Sigmoid colon (tissue), 7 donors: ENCODE measurements around the gene HLA-F. TPM values are rescaled to one million over a fixed set of nuclear protein-coding genes. Genes with fewer than 3 reads are reported as not detected.

ENCODE experiments used
- DNase-seq: peaks from one replicate; pipeline ENCODE4 v3.0.0-alpha.2; 2019
- H3K27ac ChIP-seq, 4 donors: fragments of 200-600 bp; sonication (generic); one replicate each; pipeline ENCODE4 v1.5.1; 2016 to 2019; ENCODE audit warnings: mild to moderate bottlenecking in 1 of 4
- H3K27me3 ChIP-seq, 3 donors: fragments of 200-600 bp; sonication (generic); one replicate each; pipeline ENCODE4 v1.5.1; 2019; ENCODE audit warnings: mild to moderate bottlenecking in 1 of 3
- H3K36me3 ChIP-seq, 4 donors: fragments of 200-600 bp; sonication (generic); one replicate each; pipeline ENCODE4 v1.5.1; 2016 to 2019
- H3K4me1 ChIP-seq, 4 donors: fragments of 200-600 bp; sonication (generic); one replicate each; pipeline ENCODE4 v1.5.1; 2017 to 2019
- H3K4me3 ChIP-seq, 4 donors: fragments of 200-600 bp; sonication (generic); one replicate each; pipeline ENCODE4 v1.5.1; 2017 to 2019; ENCODE audit warnings: mild to moderate bottlenecking in 2 of 4, moderate library complexity in 1 of 4
- H3K9me3 ChIP-seq, 4 donors: fragments of 200-600 bp in 3 of 4; sonication (generic) in 3 of 4; one replicate each; pipeline versions ENCODE4 v1.5.1 to v1.6.1; 2013 to 2019
- EP300 ChIP-seq, 4 donors: sonication (generic); formaldehyde crosslinking; IDR thresholded peaks; one replicate each; pipeline ENCODE4 v1.6.1; 2017; ENCODE audit warnings: antibody characterized with exemption in 4 of 4
- POLR2A ChIP-seq, 2 donors: fragments of 450-650 bp; IDR thresholded peaks; one replicate each; pipeline ENCODE4 v1.6.1; 2016; ENCODE audit warnings: antibody characterized with exemption in 2 of 2, mild to moderate bottlenecking in 2 of 2, moderate library complexity in 2 of 2
- POLR2AphosphoS5 ChIP-seq, 4 donors: sonication (generic); formaldehyde crosslinking; IDR thresholded peaks; one replicate each; pipeline ENCODE4 v1.6.1; 2017; ENCODE audit warnings: antibody characterized with exemption in 4 of 4
- WGBS, 2 donors: extraction: QIAGEN DNeasy Blood & Tissue Kit; methylation state at CpG; one replicate each; pipeline ENCODE4 v1.1.7; 2013; 5-methylcytosine and 5-hydroxymethylcytosine counted together
- intact Hi-C: fragments of 100-400 bp; cut with DNase I; formaldehyde crosslinking; loops from one replicate; pipeline ENCODE4 v1.15.1; 2023
- polyA plus RNA-seq, 3 donors: library from polyadenylated mRNA; stranded (reverse); fragments of 200-250 nt; gene quantifications; one replicate each; pipeline ENCODE4 v1.2.3, GENCODE V29; 2013
- total RNA-seq, 4 donors: library from RNA; depleted of rRNA; stranded (reverse); fragments of >200 nt; gene quantifications; one replicate each; pipeline ENCODE4 v1.1.0, GENCODE V29; 2016
- TF ChIP-seq, protein P1 (sequence below), 4 experiments: fragments of 450-650 bp in 3 of 4; fragments of 200-600 bp in 1 of 4; IDR thresholded peaks; one replicate each; pipeline ENCODE4 v1.5.1; 2016 to 2019; ENCODE audit warnings: antibody characterized with exemption in 4 of 4, mild to moderate bottlenecking in 3 of 4, moderate library complexity in 2 of 4
- donor health status: healthy with polysubstance abuse.
- donor health status: Bipolar disorder and iron deficiency.
- donor health status: healthy.

HLA-F gene
- total and polyA plus RNA-seq, 7 donors, result 33.4 to 504 (median 43.2) TPM

DNA sequence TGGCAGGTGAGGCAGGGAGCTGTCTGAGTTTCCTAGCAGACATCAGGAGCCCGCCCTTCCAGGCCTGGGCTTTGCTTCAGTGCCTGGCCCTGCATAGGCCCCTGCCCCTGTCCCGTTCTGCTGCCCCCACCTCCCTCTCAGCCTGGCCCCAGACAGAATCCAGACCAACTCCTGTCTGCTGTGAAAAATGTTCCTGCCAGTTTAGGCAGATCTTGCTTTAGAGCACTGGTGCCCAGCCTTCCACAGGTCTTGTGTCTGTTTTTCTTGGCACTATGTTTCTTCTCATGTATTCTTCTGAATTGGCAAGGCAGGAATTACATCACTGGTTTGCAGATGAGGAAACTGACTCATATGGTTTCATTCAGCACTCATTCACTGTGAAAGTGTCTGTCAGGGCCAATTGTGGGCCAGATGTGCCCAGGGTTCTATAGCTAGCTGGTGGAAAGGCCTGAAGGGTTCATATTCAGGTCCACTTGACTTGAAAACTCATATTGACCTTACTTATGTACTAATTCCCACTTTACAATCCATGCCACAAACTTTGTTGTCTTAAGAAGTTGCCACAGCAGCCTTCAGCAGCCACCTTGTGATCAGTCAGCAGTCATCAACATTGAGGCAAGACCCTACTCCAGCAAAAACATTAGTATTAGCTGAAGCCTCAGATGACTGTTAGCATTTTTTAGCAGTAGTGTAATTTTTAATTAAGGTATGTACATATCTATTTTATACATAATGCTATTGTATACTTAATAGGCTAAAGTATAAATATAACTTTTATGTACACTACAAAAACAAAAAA lies 40.5 kb downstream of the HLA-F start:
- H3K36me3 ChIP-seq, result no peaks in the 10 kb centered on the region
- no peak overlapping the region for H3K4me3 ChIP-seq
- TF ChIP-seq EP300 (IDR thresholded peaks at IDR 0.05), result no peak
- intact Hi-C loops, result no loop called here
- H3K27ac ChIP-seq, result no peak overlapping the region
- no peak for DNase-seq
- H3K4me1 ChIP-seq, result no peaks in the 10 kb centered on the region
- peaks cover 0 to 14% (median 0%) of the 10 kb centered on the region in 3 donors for H3K27me3 ChIP-seq
- WGBS, 2 donors, result 82 to 95% methylated on average over 2 of the region's 2 CpGs
- H3K9me3 ChIP-seq, result no peaks in the 10 kb centered on the region

DNA sequence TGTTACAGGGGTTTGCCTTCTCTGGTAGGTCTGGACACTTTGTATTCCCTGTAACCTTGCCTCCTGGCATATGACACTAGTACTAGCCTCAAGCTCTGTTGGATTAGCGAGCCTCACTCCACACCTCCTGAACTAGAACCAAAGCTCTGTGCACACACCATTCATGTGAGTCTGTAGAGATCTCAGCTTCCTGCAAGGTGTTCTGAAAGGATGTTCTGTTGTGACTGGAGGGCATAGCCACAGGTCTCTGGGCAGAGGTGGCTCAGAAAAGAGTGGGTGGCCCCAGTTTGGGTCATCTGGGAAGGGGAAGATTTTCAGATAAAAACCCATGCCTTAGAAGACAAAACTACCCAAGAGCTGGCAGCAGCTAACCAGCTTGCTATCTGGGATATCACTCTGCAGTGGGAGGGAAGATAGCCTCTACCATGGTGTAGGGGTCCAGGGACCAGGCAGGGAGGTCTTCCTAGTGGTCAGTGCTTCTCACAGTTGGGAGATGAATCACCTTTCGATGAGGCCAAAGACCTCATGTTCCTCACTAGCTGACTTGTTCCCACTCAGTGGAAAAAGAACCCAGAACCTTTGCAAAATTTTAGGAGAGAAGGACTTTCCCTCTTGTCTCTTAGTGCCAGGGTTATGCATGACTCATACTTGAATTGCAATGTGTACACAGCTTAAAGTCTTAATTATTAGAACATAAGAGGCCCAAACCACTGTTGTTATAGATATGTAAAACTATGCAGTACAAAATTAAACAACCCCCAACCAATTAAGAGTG lies 41.4 kb downstream of the HLA-F start:
- intact Hi-C loops, result no loop called here
- Histone ChIP-seq H3K4me3 (no peak overlapping the region), H3K9me3 (no peaks in the 10 kb centered on the region), H3K27me3 (peaks cover 0 to 5% (median 0%) of the 10 kb centered on the region in 3 donors), H3K36me3 (no peaks in the 10 kb centered on the region), H3K4me1 (no peaks in the 10 kb centered on the region), H3K27ac (no peak overlapping the region)
- TF ChIP-seq POLR2A (IDR thresholded peaks at IDR 0.05) (no peak), EP300 (IDR thresholded peaks at IDR 0.05) (no peak), POLR2AphosphoS5 (IDR thresholded peaks at IDR 0.05) (no peak)
- TF ChIP-seq, protein P1, sequence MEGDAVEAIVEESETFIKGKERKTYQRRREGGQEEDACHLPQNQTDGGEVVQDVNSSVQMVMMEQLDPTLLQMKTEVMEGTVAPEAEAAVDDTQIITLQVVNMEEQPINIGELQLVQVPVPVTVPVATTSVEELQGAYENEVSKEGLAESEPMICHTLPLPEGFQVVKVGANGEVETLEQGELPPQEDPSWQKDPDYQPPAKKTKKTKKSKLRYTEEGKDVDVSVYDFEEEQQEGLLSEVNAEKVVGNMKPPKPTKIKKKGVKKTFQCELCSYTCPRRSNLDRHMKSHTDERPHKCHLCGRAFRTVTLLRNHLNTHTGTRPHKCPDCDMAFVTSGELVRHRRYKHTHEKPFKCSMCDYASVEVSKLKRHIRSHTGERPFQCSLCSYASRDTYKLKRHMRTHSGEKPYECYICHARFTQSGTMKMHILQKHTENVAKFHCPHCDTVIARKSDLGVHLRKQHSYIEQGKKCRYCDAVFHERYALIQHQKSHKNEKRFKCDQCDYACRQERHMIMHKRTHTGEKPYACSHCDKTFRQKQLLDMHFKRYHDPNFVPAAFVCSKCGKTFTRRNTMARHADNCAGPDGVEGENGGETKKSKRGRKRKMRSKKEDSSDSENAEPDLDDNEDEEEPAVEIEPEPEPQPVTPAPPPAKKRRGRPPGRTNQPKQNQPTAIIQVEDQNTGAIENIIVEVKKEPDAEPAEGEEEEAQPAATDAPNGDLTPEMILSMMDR (IDR thresholded peaks at IDR 0.05), result no peak
- 90 to 92% methylated on average over 2 of the region's 2 CpGs for WGBS, 2 donors
- no peak for DNase-seq

DNA sequence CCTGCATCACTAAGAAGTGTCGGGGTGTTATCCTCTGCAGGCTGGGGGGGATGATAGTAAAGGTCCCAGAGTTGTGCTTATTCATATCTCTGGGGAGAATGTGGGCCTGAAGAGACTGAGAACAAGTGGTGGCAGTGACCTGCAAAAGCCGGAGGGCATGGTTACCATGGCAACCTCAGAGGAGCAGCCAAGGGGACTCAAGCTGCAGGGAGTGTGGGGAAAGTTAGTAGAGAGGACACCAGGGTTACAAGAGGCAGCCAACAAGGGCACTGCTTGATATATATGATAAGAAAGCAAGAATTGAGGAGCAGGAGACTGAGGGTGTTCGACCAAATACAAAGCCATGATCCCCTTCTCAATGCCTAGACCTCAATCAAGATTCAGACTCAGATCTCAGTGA lies 46.1 kb downstream of the HLA-F start:
- 73 to 78% methylated on average over 3 of the region's 3 CpGs for WGBS, 2 donors
- no peak for DNase-seq
- Histone ChIP-seq H3K27ac (no peak overlapping the region), H3K4me3 (no peak overlapping the region), H3K36me3 (no peaks in the 10 kb centered on the region), H3K9me3 (no peaks in the 10 kb centered on the region), H3K4me1 (no peaks in the 10 kb centered on the region), H3K27me3 (no peaks in the 10 kb centered on the region)
- TF ChIP-seq, protein P1 (IDR thresholded peaks at IDR 0.05), result no peak
- no peak for TF ChIP-seq EP300 (IDR thresholded peaks at IDR 0.05)
- TF ChIP-seq POLR2A (IDR thresholded peaks at IDR 0.05), result no peak
- TF ChIP-seq POLR2AphosphoS5 (IDR thresholded peaks at IDR 0.05), result no peak
- intact Hi-C loops, result no loop called here

DNA sequence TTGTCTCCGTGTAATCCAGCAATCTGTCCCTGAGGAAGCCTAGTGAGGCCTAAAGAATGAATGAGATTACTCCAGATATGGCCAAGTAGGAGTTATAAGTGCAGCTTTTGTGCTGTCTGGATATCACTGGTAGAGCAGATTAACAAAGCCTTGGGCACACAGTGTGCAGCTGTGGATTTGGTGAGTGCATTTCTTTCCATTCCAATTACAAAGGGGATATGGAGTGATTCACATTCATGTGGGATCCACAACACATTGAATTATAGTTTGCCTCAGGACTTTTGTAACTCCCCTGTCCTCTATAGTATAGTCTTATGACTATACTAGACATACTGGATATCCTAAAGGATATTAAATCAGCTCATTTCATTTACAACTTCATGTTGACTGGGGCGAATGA lies 47.1 kb downstream of the HLA-F start:
- Histone ChIP-seq H3K36me3 (no peaks in the 10 kb centered on the region), H3K4me3 (no peak overlapping the region), H3K27ac (no peak overlapping the region), H3K27me3 (no peaks in the 10 kb centered on the region), H3K9me3 (no peaks in the 10 kb centered on the region), H3K4me1 (no peaks in the 10 kb centered on the region)
- DNase-seq, result no peak
- no peak for TF ChIP-seq EP300 (IDR thresholded peaks at IDR 0.05)
- TF ChIP-seq, protein P1 (IDR thresholded peaks at IDR 0.05), result no peak
- no peak for TF ChIP-seq POLR2A (IDR thresholded peaks at IDR 0.05)
- TF ChIP-seq POLR2AphosphoS5 (IDR thresholded peaks at IDR 0.05), result no peak
- WGBS, 2 donors, result 72 to 87% methylated on average over 2 of the region's 2 CpGs
- intact Hi-C loops, result no loop called here

DNA sequence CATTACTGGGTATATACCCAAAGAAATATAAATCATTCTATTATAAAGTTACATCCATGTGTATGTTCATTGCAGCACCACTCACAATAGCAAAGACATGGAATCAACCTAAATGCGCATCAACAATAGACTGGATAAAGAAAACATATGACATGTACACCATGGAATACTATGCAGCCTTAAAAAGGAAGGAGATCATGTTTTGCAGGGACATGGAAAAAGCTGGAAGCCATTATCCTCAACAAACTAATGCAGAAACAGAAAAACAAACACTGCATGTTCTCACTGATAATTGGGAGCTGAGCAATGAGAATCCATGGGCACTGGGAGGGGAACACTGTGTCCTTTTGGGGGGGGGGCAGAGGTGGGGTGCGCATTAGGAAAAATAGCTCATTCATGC lies 53.5 kb downstream of the HLA-F start:
- no peak for DNase-seq
- H3K4me3 ChIP-seq, result no peak overlapping the region
- 66 to 72% methylated on average over 2 of the region's 2 CpGs for WGBS, 2 donors
- TF ChIP-seq POLR2A (IDR thresholded peaks at IDR 0.05) (no peak), EP300 (IDR thresholded peaks at IDR 0.05) (no peak), POLR2AphosphoS5 (IDR thresholded peaks at IDR 0.05) (no peak)
- TF ChIP-seq, protein P1 (IDR thresholded peaks at IDR 0.05), result no peak
- no peaks in the 10 kb centered on the region for H3K4me1 ChIP-seq
- peaks cover 0 to 14% (median 0%) of the 10 kb centered on the region in 3 donors for H3K27me3 ChIP-seq
- no peaks in the 10 kb centered on the region for H3K36me3 ChIP-seq
- H3K9me3 ChIP-seq, result no peaks in the 10 kb centered on the region
- no peak overlapping the region for H3K27ac ChIP-seq
- intact Hi-C loops, result no loop called here
